D721Med (cell line): ENCODE measurements around the gene SLC7A9.

Experiments used
- DNase-seq: peaks from one replicate; pipeline ENCODE4 v3.0.0; 2011; ENCODE audit warnings: low spot score; ENCODE audit not compliant: insufficient read length
- FAIRE-seq: peaks from 2 replicates; lab custom pipeline; 2011; peaks lifted over from hg19 to GRCh38; lab: Jason Lieb, UNC
- TF ChIP-seq, protein P1 (sequence below): IDR thresholded peaks from 2 replicates; pipeline ENCODE4 v1.5.1; 2012; ENCODE audit warnings: mild to moderate bottlenecking, control low read depth; ENCODE audit not compliant: insufficient read depth; ENCODE audit errors: missing control alignments

SLC7A9 gene

DNA sequence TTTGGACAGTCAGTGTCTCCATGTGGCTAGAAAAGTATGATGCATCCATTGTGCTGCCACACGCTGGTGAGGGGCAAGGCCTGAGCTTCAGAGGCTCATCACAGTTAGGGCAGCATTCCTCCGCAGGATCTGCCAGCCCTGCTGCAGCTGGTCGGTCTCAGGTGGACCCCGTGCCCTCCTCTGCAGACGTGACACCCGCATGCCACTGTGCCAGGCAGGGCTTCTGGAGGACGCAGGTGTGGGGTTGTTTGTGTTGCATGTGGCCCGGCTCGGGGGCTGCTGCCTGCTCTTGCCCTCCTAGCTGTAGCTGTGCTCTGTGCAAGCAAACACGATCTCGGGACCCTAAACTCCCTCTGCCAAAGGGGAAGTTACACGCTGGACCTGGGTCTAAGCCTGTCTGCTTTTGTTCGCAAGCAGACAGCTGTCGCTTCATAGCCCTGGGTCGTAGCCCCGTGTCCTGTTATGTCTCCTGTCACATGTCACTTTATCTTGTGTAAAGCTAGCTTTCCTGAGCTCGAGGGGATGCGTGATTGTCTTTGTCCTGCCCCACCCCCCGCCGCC is 45.3 kb downstream of the SLC7A9 start:
- TF ChIP-seq, protein P1, sequence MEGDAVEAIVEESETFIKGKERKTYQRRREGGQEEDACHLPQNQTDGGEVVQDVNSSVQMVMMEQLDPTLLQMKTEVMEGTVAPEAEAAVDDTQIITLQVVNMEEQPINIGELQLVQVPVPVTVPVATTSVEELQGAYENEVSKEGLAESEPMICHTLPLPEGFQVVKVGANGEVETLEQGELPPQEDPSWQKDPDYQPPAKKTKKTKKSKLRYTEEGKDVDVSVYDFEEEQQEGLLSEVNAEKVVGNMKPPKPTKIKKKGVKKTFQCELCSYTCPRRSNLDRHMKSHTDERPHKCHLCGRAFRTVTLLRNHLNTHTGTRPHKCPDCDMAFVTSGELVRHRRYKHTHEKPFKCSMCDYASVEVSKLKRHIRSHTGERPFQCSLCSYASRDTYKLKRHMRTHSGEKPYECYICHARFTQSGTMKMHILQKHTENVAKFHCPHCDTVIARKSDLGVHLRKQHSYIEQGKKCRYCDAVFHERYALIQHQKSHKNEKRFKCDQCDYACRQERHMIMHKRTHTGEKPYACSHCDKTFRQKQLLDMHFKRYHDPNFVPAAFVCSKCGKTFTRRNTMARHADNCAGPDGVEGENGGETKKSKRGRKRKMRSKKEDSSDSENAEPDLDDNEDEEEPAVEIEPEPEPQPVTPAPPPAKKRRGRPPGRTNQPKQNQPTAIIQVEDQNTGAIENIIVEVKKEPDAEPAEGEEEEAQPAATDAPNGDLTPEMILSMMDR: no peak
- FAIRE-seq (no peak), DNase-seq (no peak)

DNA sequence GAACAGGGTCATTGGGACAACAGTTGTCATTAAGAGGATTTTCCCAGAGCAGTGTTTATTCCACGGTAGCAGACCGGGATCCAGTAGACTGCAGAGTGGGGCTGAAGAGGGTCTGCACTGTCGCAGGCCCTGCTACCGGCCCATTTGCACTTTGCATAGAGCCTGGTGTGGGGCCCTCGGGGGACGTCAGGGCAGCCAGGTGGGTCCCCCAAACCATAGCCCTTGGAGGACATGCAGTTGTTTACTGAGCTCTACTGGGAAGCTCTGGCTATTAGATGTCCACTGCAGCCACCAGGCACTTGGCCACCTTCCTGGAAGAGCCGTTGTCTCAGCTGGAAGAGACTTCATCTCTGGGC is 45.8 kb downstream of the SLC7A9 start:
- no peak for FAIRE-seq
- DNase-seq: no peak
- TF ChIP-seq, protein P1: no peak

DNA sequence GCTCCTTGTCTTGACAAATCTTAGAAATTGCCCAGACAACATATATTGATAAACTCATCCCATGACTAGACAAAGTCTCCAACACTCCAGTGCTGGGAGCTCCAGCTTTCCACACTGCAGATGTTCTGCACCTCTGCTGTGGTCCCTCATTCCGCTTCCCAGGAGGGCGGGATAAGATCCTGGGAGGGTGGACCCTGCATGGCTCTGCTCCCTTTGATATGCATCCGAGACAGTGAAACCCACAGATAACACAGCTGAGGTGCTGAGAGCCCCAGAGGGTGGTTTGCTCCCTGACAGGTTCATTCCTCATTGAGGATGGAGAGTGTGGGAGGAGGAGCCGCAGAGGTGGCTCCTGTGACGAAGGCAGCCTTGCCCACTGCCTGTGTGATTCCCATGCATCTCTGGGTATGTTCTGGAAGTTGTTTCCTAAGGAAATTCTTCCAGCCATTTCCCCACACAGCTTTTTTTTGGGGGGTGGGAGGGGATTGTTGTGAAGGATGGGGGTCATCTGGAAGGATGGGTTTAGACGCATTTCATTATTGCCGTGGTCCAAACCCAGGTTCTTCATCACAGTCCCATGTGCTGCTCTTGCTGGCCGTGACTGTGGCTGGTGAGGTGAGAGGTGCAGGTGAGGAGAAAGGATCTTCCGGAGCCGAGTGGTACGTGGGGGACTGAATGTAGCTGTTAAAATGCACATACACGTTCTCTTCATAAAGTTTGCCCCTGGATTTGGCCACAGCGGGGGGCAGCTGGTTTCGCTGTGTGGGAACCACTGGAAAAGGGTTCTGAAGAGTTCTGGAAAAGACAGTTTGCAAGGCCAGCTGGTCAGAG is 46.4 kb downstream of the SLC7A9 start:
- TF ChIP-seq, protein P1: no peak
- no peak for DNase-seq
- no peak for FAIRE-seq

DNA sequence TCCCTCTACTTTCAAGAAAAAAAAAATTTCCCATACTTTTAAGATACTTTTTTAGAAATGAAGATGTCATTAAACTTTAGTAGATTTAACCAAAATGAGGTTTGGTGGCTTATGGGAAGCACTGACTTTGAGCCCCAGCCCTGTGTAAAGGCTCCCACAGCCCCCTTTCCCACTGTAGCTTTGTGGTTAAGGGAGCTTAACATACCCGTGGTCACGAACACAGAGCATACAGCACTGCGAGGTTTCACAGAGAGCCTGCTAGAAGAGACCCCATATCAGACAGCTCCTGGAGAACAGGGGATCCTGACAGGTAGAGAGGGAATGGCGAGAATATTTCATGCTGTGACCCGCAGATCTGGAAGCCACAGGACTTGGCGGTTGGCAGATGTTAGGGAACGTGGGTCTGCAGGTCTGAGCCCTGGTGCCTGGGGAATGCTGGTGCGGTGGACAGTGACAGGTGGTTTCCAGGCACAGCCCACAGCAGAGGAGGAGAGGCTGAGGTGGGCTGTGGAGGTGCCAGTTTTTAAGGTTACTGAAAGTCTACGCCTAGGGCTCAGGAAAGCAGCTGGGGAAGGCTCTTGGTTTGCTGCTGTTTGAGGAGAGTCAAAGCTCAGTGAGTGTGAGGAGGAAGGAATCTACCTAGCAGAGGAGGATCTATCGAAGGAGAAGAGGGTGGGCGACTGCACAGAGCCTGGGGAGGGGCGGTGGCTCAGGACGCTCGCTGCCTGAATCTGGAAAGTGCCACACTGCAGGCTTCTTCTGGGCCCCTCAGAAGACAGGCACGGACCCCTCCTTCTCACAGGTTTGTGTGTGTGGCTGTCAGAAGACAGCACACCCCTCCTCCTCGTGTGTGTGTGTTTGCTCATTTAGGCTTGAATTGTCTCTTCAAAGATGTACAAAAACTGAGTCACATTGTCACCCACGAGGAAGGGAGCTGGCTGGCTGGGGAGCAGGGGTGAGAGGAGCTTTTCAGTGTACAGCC is 49.9 kb downstream of the SLC7A9 start:
- FAIRE-seq (no peak), DNase-seq (no peak)
- TF ChIP-seq, protein P1: no peak

DNA sequence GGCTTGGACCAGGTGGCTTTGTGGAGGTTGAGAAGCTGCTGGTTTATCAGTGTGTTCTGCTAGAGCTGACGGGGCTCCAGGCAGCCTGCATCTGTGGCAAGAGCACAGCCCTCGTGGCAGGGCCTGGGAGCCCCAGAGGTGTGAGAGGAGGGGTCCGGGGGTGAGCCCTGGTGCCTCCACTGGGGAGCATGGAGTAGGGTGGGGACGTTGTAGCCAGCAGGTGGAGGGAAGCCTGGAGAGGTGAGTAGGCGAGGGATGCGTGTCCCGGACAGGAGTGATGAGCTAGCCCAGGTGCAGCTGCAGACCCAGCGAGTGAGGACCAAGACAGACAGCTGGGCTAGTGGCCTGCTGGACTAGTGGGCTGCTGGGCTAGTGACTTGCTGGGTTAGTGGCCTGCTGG is 51.0 kb downstream of the SLC7A9 start:
- DNase-seq (no peak), FAIRE-seq (no peak)
- TF ChIP-seq, protein P1: no peak

DNA sequence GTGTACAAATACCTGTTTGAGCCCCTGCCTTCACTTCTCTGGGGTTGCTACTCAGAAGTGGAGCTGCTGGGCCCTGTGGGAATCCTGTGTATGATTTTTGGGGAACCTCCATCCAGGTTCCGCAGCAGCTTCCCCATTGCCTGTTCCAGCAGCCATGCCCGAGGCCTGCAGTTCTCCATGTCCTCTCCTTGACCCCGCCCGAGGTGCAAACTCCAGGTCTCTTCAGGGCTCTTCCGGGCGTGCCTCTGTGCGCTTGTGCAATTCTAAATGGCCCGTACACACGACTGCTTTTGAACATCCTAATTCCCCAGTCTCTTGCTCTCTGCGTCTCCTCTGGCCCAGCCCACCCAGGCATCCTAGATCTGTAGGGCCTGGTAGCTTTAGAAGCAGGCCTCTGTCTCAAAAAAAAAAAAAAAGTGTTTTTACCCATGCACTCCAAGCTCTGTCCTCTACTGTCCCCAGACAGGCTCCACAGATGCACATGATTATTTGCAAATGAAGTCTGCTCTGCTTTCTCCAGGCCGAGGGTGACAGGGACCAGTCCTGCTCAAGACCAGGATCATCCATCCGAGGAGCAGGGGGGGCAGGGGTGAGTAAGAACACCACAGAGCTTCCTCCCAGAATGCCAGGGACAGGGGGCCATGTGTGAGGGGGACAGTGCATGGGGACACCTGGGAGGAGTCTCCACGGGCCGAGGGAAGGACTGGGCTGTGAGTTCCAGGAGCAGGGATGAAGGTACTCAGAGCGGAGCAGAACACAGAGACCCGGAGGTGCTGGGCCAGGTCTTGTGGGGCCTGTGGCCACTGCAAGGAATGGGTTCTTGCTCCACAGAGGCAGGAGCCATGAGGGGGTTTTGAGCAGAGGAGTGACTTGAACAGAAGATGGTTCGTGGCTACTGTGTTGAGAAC is 51.7 kb downstream of the SLC7A9 start:
- FAIRE-seq (no peak), DNase-seq (no peak)
- TF ChIP-seq, protein P1: no peak
